HepG2 (cell line): ENCODE results near the gene ARHGEF1. TPM values are rescaled to one million over a fixed set of nuclear protein-coding genes. Genes with fewer than 3 reads are reported as not detected.

Experiments used
- GABPB1 ChIP-seq: IDR thresholded peaks from 2 replicates; pipeline ENCODE4 v1.6.1; 2016; ENCODE audit warnings: mild to moderate bottlenecking, missing genetic modification reagents, moderate library complexity, missing compliant biosample characterization
- GZF1 ChIP-seq: sonication (generic); formaldehyde crosslinking; IDR thresholded peaks from 2 replicates; pipeline ENCODE4 v1.5.1; 2020; ENCODE audit warnings: mild to moderate bottlenecking, missing genetic modification reagents
- HMG20B ChIP-seq: conservative IDR thresholded peaks from 2 replicates; pipeline ENCODE4 v1.6.1; 2016; ENCODE audit warnings: missing genetic modification reagents, missing compliant biosample characterization
- IKZF1 ChIP-seq: fragments of 450-650 bp; IDR thresholded peaks from 2 replicates; pipeline ENCODE4 v1.7.1; 2016
- NFE2 ChIP-seq: sonication (generic); formaldehyde crosslinking; IDR thresholded peaks from 2 replicates; pipeline ENCODE4 v1.4.0; 2020; ENCODE audit warnings: missing genetic modification reagents
- RELA ChIP-seq: sonication (generic); formaldehyde crosslinking; IDR thresholded peaks from 2 replicates; pipeline ENCODE4 v1.4.0; 2020; ENCODE audit warnings: missing genetic modification reagents
- ZNF317 ChIP-seq: sonication (generic); formaldehyde crosslinking; IDR thresholded peaks from 2 replicates; pipeline ENCODE4 v1.5.0; 2020; ENCODE audit warnings: mild to moderate bottlenecking, missing genetic modification reagents
- ZNF558 ChIP-seq: sonication (generic); formaldehyde crosslinking; IDR thresholded peaks from 2 replicates; pipeline ENCODE4 v1.9.0; 2022; ENCODE audit warnings: mild to moderate bottlenecking, missing genetic modification reagents, borderline replicate concordance
- polyA plus RNA-seq, 8 experiments: library from polyadenylated mRNA; depleted of rRNA in 3 of 8; stranded (reverse) in 7 of 8; unstranded in 1 of 8; fragments of >200 nt; fragmentation: Illumina TruSeq in 4 of 8; extraction: Trizol in 4 of 8; gene quantifications; 2 replicates each; pipeline versions ENCODE4 v1.2.1 to v1.2.3, GENCODE V29; 2011 to 2016; ENCODE audit warnings: low read depth in 4 of 8, missing spikeins in 1 of 8, mixed read lengths in 1 of 8; ENCODE audit not compliant: insufficient read depth in 1 of 8
- total RNA-seq, 5 experiments: library from RNA; depleted of rRNA; stranded (reverse); fragments of >200 nt; fragmentation: Illumina TruSeq; extraction: Trizol; gene quantifications; 2 replicates each; pipeline ENCODE4 v1.2.3, GENCODE V29; 2016; ENCODE audit warnings: low read depth in 1 of 5
- TF ChIP-seq, protein P1 (sequence below): sonication (generic); formaldehyde crosslinking; IDR thresholded peaks from 2 replicates; pipeline ENCODE4 v1.4.0; 2020; ENCODE audit warnings: missing genetic modification reagents
- TF ChIP-seq, protein P2 (sequence below): sonication (generic); formaldehyde crosslinking; IDR thresholded peaks from 2 replicates; pipeline ENCODE4 v1.8.1; 2022; ENCODE audit warnings: mild to moderate bottlenecking, missing genetic modification reagents
- TF ChIP-seq, protein P3 (sequence below): sonication (generic); formaldehyde crosslinking; IDR thresholded peaks from 2 replicates; pipeline ENCODE4 v1.9.0; 2021; ENCODE audit warnings: mild to moderate bottlenecking, missing genetic modification reagents
- TF ChIP-seq, protein P4 (sequence below): sonication (generic); formaldehyde crosslinking; IDR thresholded peaks from 2 replicates; pipeline ENCODE4 v1.9.0; 2021; ENCODE audit warnings: missing genetic modification reagents, borderline replicate concordance
- TF ChIP-seq, protein P5 (sequence below): sonication (generic); formaldehyde crosslinking; IDR thresholded peaks from 2 replicates; pipeline ENCODE4 v1.8.0; 2022; ENCODE audit warnings: mild to moderate bottlenecking, missing genetic modification reagents

Gene ARHGEF1
- total and polyA plus RNA-seq, 2 of the 13 experiments (the other 11 are each of a cell fraction or from before 2014, with no cell fraction given), result 33.7 to 34.7 TPM

DNA sequence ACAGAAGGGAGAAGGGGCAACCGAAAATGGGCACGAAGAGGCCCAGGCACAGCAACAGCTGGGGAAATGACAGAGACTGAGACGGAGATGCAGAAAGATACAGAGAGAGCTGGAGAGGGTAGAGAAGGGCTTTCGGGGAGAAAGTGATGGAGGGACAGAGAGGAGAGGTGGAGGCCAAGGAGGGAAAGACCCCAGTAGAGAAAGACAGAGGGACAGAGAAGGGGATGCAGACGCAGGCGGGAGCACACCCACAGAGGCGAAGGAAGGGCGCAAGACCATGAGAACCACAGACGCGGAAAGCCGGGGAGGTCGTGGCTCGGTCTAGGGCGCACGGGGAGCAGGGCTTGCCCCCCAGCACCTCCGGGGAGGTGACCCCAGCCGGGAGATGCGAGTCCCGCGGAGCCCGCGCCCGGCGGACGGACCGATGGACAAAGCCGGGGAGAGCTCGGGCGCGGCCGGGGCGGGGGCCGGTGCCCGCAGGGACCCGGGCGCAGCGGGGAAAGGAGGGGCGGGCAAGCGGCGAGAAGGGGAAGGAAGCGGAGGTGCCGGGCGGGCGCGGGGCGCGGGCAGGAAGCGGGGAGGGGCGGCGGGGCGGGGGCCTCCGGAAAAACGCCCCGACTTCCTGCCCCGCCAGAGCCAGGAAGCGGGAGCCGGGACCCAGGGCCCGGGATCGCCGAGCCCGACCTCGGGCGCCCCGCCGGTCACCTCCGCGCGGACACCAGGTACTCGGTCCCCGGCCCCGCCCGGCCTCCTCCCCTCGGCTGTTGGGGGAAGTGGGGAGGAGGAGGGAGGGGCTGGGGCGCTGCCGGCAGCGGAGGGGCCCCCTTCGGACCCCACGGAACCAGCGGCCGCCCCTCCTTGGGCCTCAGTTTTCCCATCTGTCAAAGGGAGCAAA, at the start of gene ARHGEF1 (continued):
- TF ChIP-seq GABPB1 (CRISPR knock-in tag), result peak; percentile 86
- no peak for TF ChIP-seq IKZF1
- TF ChIP-seq, protein P1, sequence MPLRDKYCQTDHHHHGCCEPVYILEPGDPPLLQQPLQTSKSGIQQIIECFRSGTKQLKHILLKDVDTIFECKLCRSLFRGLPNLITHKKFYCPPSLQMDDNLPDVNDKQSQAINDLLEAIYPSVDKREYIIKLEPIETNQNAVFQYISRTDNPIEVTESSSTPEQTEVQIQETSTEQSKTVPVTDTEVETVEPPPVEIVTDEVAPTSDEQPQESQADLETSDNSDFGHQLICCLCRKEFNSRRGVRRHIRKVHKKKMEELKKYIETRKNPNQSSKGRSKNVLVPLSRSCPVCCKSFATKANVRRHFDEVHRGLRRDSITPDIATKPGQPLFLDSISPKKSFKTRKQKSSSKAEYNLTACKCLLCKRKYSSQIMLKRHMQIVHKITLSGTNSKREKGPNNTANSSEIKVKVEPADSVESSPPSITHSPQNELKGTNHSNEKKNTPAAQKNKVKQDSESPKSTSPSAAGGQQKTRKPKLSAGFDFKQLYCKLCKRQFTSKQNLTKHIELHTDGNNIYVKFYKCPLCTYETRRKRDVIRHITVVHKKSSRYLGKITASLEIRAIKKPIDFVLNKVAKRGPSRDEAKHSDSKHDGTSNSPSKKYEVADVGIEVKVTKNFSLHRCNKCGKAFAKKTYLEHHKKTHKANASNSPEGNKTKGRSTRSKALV (CRISPR knock-in tag), result no peak; the same call in 1 of the 2 replicates
- TF ChIP-seq ZNF317 (CRISPR knock-in tag), result no peak
- TF ChIP-seq, protein P2, sequence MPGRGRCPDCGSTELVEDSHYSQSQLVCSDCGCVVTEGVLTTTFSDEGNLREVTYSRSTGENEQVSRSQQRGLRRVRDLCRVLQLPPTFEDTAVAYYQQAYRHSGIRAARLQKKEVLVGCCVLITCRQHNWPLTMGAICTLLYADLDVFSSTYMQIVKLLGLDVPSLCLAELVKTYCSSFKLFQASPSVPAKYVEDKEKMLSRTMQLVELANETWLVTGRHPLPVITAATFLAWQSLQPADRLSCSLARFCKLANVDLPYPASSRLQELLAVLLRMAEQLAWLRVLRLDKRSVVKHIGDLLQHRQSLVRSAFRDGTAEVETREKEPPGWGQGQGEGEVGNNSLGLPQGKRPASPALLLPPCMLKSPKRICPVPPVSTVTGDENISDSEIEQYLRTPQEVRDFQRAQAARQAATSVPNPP (CRISPR knock-in tag), result no peak
- no peak for TF ChIP-seq GZF1
- no peak for TF ChIP-seq HMG20B (CRISPR knock-in tag)
- TF ChIP-seq, protein P3, sequence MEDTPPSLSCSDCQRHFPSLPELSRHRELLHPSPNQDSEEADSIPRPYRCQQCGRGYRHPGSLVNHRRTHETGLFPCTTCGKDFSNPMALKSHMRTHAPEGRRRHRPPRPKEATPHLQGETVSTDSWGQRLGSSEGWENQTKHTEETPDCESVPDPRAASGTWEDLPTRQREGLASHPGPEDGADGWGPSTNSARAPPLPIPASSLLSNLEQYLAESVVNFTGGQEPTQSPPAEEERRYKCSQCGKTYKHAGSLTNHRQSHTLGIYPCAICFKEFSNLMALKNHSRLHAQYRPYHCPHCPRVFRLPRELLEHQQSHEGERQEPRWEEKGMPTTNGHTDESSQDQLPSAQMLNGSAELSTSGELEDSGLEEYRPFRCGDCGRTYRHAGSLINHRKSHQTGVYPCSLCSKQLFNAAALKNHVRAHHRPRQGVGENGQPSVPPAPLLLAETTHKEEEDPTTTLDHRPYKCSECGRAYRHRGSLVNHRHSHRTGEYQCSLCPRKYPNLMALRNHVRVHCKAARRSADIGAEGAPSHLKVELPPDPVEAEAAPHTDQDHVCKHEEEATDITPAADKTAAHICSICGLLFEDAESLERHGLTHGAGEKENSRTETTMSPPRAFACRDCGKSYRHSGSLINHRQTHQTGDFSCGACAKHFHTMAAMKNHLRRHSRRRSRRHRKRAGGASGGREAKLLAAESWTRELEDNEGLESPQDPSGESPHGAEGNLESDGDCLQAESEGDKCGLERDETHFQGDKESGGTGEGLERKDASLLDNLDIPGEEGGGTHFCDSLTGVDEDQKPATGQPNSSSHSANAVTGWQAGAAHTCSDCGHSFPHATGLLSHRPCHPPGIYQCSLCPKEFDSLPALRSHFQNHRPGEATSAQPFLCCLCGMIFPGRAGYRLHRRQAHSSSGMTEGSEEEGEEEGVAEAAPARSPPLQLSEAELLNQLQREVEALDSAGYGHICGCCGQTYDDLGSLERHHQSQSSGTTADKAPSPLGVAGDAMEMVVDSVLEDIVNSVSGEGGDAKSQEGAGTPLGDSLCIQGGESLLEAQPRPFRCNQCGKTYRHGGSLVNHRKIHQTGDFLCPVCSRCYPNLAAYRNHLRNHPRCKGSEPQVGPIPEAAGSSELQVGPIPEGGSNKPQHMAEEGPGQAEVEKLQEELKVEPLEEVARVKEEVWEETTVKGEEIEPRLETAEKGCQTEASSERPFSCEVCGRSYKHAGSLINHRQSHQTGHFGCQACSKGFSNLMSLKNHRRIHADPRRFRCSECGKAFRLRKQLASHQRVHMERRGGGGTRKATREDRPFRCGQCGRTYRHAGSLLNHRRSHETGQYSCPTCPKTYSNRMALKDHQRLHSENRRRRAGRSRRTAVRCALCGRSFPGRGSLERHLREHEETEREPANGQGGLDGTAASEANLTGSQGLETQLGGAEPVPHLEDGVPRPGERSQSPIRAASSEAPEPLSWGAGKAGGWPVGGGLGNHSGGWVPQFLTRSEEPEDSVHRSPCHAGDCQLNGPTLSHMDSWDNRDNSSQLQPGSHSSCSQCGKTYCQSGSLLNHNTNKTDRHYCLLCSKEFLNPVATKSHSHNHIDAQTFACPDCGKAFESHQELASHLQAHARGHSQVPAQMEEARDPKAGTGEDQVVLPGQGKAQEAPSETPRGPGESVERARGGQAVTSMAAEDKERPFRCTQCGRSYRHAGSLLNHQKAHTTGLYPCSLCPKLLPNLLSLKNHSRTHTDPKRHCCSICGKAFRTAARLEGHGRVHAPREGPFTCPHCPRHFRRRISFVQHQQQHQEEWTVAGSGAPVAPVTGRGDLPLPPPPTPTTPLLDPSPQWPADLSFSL (CRISPR knock-in tag), result no peak
- TF ChIP-seq, protein P4, sequence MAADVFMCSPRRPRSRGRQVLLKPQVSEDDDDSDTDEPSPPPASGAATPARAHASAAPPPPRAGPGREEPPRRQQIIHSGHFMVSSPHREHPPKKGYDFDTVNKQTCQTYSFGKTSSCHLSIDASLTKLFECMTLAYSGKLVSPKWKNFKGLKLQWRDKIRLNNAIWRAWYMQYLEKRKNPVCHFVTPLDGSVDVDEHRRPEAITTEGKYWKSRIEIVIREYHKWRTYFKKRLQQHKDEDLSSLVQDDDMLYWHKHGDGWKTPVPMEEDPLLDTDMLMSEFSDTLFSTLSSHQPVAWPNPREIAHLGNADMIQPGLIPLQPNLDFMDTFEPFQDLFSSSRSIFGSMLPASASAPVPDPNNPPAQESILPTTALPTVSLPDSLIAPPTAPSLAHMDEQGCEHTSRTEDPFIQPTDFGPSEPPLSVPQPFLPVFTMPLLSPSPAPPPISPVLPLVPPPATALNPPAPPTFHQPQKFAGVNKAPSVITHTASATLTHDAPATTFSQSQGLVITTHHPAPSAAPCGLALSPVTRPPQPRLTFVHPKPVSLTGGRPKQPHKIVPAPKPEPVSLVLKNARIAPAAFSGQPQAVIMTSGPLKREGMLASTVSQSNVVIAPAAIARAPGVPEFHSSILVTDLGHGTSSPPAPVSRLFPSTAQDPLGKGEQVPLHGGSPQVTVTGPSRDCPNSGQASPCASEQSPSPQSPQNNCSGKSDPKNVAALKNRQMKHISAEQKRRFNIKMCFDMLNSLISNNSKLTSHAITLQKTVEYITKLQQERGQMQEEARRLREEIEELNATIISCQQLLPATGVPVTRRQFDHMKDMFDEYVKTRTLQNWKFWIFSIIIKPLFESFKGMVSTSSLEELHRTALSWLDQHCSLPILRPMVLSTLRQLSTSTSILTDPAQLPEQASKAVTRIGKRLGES (CRISPR knock-in tag), result no peak
- TF ChIP-seq RELA (CRISPR knock-in tag), result no peak
- no peak for TF ChIP-seq ZNF558 (CRISPR knock-in tag)
- TF ChIP-seq, protein P5, sequence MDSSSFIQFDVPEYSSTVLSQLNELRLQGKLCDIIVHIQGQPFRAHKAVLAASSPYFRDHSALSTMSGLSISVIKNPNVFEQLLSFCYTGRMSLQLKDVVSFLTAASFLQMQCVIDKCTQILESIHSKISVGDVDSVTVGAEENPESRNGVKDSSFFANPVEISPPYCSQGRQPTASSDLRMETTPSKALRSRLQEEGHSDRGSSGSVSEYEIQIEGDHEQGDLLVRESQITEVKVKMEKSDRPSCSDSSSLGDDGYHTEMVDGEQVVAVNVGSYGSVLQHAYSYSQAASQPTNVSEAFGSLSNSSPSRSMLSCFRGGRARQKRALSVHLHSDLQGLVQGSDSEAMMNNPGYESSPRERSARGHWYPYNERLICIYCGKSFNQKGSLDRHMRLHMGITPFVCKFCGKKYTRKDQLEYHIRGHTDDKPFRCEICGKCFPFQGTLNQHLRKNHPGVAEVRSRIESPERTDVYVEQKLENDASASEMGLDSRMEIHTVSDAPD (CRISPR knock-in tag), result no peak
- no peak for TF ChIP-seq NFE2 (CRISPR knock-in tag)
